Mesangial cell (primary cell): ENCODE data around the gene PRCC. TPM values are rescaled to one million over a fixed set of nuclear protein-coding genes. Genes with fewer than 3 reads are reported as not detected.

Source experiments
- total RNA-seq: library from RNA; depleted of rRNA; stranded (reverse); fragments of >200 nt; gene quantifications from 2 replicates; pipeline ENCODE4 v1.2.3, GENCODE V29; 2015

PRCC gene, protein sequence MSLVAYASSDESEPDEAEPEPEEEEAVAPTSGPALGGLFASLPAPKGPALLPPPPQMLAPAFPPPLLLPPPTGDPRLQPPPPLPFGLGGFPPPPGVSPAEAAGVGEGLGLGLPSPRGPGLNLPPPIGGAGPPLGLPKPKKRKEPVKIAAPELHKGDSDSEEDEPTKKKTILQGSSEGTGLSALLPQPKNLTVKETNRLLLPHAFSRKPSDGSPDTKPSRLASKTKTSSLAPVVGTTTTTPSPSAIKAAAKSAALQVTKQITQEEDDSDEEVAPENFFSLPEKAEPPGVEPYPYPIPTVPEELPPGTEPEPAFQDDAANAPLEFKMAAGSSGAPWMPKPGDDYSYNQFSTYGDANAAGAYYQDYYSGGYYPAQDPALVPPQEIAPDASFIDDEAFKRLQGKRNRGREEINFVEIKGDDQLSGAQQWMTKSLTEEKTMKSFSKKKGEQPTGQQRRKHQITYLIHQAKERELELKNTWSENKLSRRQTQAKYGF
- total RNA-seq: 43.4 and 46.6 TPM in 2 replicates

GRCh38 chr1:156767101-156767878 is at the start of gene PRCC:
Gene PRCC (plus strand): TSS chr1:156767535. CDS start chr1:156767772, 237 bp downstream.

GRCh38 chr1:156727926-156728598 is 39.3 kb upstream of the PRCC start, which contains the start of gene METTL25B:
Gene METTL25B (plus strand): TSS chr1:156728469. CDS start chr1:156729105, 636 bp downstream.

GRCh38 chr1:156728599-156729462 is 38.5 kb upstream of the PRCC start, which contains the start of gene ISG20L2:
Gene ISG20L2 (minus strand): TSS chr1:156728766. CDS start chr1:156727652, 1,114 bp downstream.

GRCh38 chr1:156740741-156741480 is 26.4 kb upstream of the PRCC start, which contains the start of gene MRPL24:
Gene MRPL24 (minus strand): TSS chr1:156741088. CDS start chr1:156738704, 2,384 bp downstream.

DNA sequence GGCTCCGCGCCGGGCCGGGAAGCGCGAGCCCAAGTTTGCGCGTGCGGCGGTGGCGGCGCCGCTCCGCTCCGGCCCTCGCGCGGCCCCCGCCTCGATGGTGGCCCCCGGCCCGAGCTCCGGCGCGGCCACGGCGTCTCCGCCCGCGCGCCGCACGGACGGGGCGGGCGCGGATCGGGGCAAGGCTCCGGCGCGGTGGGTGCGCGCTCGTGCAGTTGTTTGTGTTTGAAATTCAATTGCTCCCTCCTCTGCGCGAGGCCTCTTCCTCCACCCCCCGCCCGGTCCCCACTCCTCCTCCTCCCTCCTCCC is 15.9 kb upstream of the PRCC start, which contains the start of gene HDGF:
TSS of gene HDGF (minus strand) at position 225 of the 306 bp plus-strand sequence. CDS start 246 bp downstream, outside the sequence.

GRCh38 chr1:156816561-156817328 is 49.4 kb downstream of the PRCC start, which contains the start of gene SH2D2A:
Gene SH2D2A (minus strand): TSS chr1:156816848. CDS start chr1:156816708, 140 bp downstream.

Other genes starting within 250 kb of the PRCC start
- 5.2 and 71.4 TPM in 2 replicates for gene IQGAP3, start 195.0 kb upstream of the PRCC start, total RNA-seq
- gene TTC24, start 187.8 kb upstream of the PRCC start, total RNA-seq: not detected in 2 replicates
- 116 and 139 TPM in 2 replicates for gene NAXE, start 175.8 kb upstream of the PRCC start, total RNA-seq
- 12.7 and 18.6 TPM in 2 replicates for gene GPATCH4, start 166.1 kb upstream of the PRCC start, total RNA-seq
- 0.25 TPM in 1 of 2 replicates, not detected in the other for gene HAPLN2, start 148.1 kb upstream of the PRCC start, total RNA-seq
- not detected in 2 replicates for gene BCAN, start 125.4 kb upstream of the PRCC start, total RNA-seq
- 13.4 and 31.9 TPM in 2 replicates for gene NES, start 90.1 kb upstream of the PRCC start, total RNA-seq
- 2.1 and 19.6 TPM in 2 replicates for gene CRABP2, start 62.0 kb upstream of the PRCC start, total RNA-seq
- 11.7 and 17.1 TPM in 2 replicates for gene METTL25B, start 39.1 kb upstream of the PRCC start, total RNA-seq
- 15.1 and 19.4 TPM in 2 replicates for gene ISG20L2, start 38.8 kb upstream of the PRCC start, total RNA-seq
- 54.6 and 63.2 TPM in 2 replicates for gene MRPL24, start 26.4 kb upstream of the PRCC start, total RNA-seq
- gene HDGF, start 15.9 kb upstream of the PRCC start, total RNA-seq: 130 and 187 TPM in 2 replicates
- gene SH2D2A, start 49.3 kb downstream of the PRCC start, total RNA-seq: 2.3 and 2.7 TPM in 2 replicates
- gene INSRR, start 91.6 kb downstream of the PRCC start, total RNA-seq: under 0.01 TPM in 1 of 2 replicates, not detected in the other
- gene NTRK1, start 93.3 kb downstream of the PRCC start, total RNA-seq: under 0.01 and 0.13 TPM in 2 replicates
- gene PEAR1, start 126.2 kb downstream of the PRCC start, total RNA-seq: 18.0 and 26.7 TPM in 2 replicates
- gene LRRC71, start 153.1 kb downstream of the PRCC start, total RNA-seq: not detected in 2 replicates